IgD-negative memory B cell (primary cell): ENCODE results near the gene LAMTOR5. TPM values are rescaled to one million over a fixed set of nuclear protein-coding genes. Genes with fewer than 3 reads are reported as not detected.
"Not testable (repeated sequence)": the region's sequence is repeated elsewhere in the genome, so short reads cannot be mapped to it uniquely, and the experiment has no call there.

Source experiments
- H3K27ac Mint-ChIP-seq, 3 donors: one replicate each; pipeline ENCODE4 v1.8.0; 2020 to 2022; ENCODE audit warnings: mild to moderate bottlenecking in 3 of 3, mixed read lengths in 3 of 3, moderate library complexity in 1 of 3
- H3K27me3 Mint-ChIP-seq: one replicate; pipeline ENCODE4 v1.8.0; 2021; ENCODE audit warnings: mixed read lengths
- H3K36me3 Mint-ChIP-seq: one replicate; pipeline ENCODE4 v1.8.0; 2020; ENCODE audit warnings: mild to moderate bottlenecking, mixed read lengths
- H3K4me1 Mint-ChIP-seq, 3 donors: one replicate each; pipeline ENCODE4 v1.8.0; 2020 to 2022; ENCODE audit warnings: mixed read lengths in 3 of 3, mild to moderate bottlenecking in 1 of 3
- H3K4me3 Mint-ChIP-seq, 4 donors: one replicate each; pipeline ENCODE4 v1.8.0; 2020 to 2022; ENCODE audit warnings: mild to moderate bottlenecking in 4 of 4, mixed read lengths in 4 of 4, moderate library complexity in 3 of 4
- H3K9me3 Mint-ChIP-seq, 3 donors: one replicate each; pipeline ENCODE4 v1.8.0; 2020 to 2021; ENCODE audit warnings: mixed read lengths in 3 of 3, mild to moderate bottlenecking in 1 of 3
- polyA plus RNA-seq: library from polyadenylated mRNA; unstranded; fragments of 300-500 nt; fragmentation: Illumina TruSeq; gene quantifications from one replicate; pipeline ENCODE4 v1.2.3, GENCODE V29; 2021

LAMTOR5 gene
- polyA plus RNA-seq, 1 donor from 2014 or later: 366 TPM

DNA sequence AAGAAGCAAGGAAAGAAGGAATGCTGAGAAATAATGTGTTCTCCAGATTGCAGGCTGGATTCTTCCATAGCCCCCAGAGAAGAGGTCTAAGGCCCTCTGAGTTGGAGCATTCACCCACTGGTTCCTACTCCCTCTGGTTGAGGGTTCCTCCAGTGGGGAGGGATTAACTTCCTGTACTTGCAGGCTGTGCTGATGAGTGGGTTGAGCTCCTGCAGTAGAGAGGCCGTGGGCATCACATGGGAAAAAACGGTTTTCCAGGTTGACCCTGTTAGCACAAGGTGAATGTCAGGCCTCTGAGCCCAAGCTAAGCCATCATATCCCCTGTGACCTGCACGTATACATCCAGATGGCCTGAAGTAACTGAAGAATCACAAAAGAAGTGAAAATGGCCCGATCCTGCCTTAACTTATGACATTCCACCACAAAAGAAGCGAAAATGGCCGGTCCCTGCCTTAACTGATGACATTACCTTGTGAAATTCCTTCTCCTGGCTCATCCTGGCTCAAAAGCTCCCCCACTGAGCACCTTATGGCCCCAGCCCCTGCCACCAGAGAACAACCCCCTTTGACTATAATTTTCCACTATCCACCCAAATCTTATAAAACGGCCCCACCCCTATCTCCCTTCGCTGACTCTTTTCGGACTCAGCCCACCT lies 30.3 kb upstream of the LAMTOR5 start:
- H3K4me3 Mint-ChIP-seq, H3K36me3 Mint-ChIP-seq, H3K9me3 Mint-ChIP-seq, H3K4me1 Mint-ChIP-seq, H3K27ac Mint-ChIP-seq: not testable (repeated sequence)
- peaks cover 10% of the 10 kb centered on the region for H3K27me3 Mint-ChIP-seq

DNA sequence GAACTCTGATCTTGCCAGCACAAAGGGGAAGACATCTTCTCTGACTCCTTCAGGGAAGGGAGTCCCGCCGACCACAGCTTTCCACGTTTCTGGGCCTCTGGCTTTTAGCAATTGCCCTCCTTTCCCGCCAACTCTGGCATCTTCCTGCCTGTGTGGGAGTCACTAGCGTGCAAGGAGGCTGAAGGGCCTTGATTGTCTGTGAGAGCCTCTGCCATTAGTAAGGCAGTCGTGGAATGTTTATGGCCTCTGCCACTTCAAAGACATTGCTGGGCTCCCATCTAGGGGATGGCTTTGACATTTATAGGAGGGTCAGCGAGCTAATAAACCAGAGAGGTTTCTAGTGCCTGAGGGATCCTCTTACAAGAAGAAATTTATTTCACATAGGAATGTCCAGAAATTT lies 29.1 kb upstream of the LAMTOR5 start:
- Mint-ChIP-seq H3K4me3 (no peak overlapping the region), H3K27me3 (peaks cover 9% of the 10 kb centered on the region), H3K36me3 (peaks cover 2% of the 10 kb centered on the region)

GRCh38 chr1:110434946-110435345 lies 27.5 kb upstream of the LAMTOR5 start:
- Mint-ChIP-seq H3K4me1 (peaks cover 0 to 2% (median 0%) of the 10 kb centered on the region in 3 donors), H3K27ac (no peak overlapping the region), H3K36me3 (peaks cover 2% of the 10 kb centered on the region), H3K4me3 (no peak overlapping the region), H3K9me3 (no peaks in the 10 kb centered on the region), H3K27me3 (peaks cover 9% of the 10 kb centered on the region)

More for the DNA sequence above, 29.1 kb upstream of the LAMTOR5 start:
- H3K9me3 Mint-ChIP-seq: no peaks in the 10 kb centered on the region
- H3K4me1 Mint-ChIP-seq: no peaks in the 10 kb centered on the region
- H3K27ac Mint-ChIP-seq: no peak overlapping the region

DNA sequence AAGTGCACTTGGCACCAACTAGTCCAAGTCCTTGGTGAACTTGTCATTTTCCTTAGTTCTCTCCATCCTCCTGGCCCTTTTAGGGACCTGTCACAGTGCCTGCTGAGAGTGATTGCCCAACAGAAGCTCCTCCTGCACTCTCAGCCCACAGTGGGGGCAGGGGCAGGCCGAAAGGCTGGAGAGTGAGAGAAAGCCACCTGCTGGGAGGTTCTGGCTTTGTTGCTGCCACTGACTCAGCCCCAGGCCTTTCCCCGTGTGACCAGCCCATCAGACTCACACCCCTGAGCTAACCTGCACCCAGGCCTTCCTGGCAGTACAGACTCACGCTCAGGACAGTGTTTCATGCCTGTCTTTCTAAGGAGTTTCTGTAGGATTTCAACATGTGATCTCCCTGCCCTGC lies 26.3 kb upstream of the LAMTOR5 start:
- peaks cover 9% of the 10 kb centered on the region for H3K27me3 Mint-ChIP-seq
- H3K9me3 Mint-ChIP-seq: no peaks in the 10 kb centered on the region
- no peak overlapping the region for H3K27ac Mint-ChIP-seq
- no peak overlapping the region for H3K4me3 Mint-ChIP-seq
- peaks cover 2% of the 10 kb centered on the region for H3K36me3 Mint-ChIP-seq
- peaks cover 0 to 2% (median 0%) of the 10 kb centered on the region in 3 donors for H3K4me1 Mint-ChIP-seq

DNA sequence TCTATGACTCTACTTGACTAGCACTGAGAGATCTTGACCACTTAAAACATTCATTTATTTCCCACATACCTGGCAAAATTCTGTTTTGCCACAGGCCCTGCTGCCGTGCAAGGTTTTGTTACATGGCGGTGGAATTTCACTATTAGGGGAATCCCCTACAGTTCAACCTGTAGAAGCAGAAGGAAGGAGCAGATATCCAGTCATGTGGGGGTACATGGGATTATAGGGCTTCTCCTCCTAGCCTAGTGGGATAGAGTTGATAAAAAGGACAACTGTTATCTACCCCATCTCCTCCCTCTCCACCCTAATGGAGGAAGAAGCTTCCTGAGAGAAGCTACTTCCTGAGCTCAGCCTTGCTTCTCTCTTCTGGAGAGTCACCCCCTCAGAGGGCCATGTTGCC lies 25.7 kb upstream of the LAMTOR5 start:
- Mint-ChIP-seq H3K27me3 (peaks cover 9% of the 10 kb centered on the region), H3K27ac (no peak overlapping the region), H3K36me3 (peaks cover 2% of the 10 kb centered on the region), H3K4me3 (no peak overlapping the region), H3K9me3 (no peaks in the 10 kb centered on the region), H3K4me1 (peaks cover 0 to 2% (median 0%) of the 10 kb centered on the region in 3 donors)

GRCh38 chr1:110430901-110431300 lies 23.4 kb upstream of the LAMTOR5 start:
- H3K4me1 Mint-ChIP-seq: peaks cover 0 to 2% (median 0%) of the 10 kb centered on the region in 3 donors
- H3K4me3 Mint-ChIP-seq: no peak overlapping the region
- no peak overlapping the region for H3K27ac Mint-ChIP-seq
- peaks cover 6% of the 10 kb centered on the region for H3K27me3 Mint-ChIP-seq
- peaks cover 2% of the 10 kb centered on the region for H3K36me3 Mint-ChIP-seq
- no peaks in the 10 kb centered on the region for H3K9me3 Mint-ChIP-seq

DNA sequence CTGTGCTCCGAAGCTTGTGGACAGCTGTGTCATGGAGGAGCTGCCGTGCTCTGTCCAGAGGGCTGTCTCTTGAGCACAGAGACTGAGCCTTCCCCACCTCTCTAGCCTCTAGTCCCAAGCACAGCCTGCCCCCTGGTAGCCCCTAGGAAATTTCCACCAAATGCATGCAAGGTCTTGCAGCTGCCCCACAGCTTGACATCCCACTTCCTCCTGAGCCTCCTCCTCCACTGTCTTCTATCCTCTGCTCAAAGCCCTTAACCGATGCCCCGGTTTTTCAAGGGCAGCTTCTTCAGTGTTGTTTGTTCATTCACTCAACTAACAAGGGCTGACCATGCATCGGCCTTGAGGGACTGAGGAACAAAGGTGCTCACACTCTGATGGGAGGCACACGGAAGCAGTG lies 22.9 kb upstream of the LAMTOR5 start:
- no peak overlapping the region for H3K27ac Mint-ChIP-seq
- peaks cover 6% of the 10 kb centered on the region for H3K27me3 Mint-ChIP-seq
- no peaks in the 10 kb centered on the region for H3K9me3 Mint-ChIP-seq
- H3K4me1 Mint-ChIP-seq: peaks cover 0 to 2% (median 0%) of the 10 kb centered on the region in 3 donors
- no peak overlapping the region for H3K4me3 Mint-ChIP-seq
- H3K36me3 Mint-ChIP-seq: peaks cover 2% of the 10 kb centered on the region

DNA sequence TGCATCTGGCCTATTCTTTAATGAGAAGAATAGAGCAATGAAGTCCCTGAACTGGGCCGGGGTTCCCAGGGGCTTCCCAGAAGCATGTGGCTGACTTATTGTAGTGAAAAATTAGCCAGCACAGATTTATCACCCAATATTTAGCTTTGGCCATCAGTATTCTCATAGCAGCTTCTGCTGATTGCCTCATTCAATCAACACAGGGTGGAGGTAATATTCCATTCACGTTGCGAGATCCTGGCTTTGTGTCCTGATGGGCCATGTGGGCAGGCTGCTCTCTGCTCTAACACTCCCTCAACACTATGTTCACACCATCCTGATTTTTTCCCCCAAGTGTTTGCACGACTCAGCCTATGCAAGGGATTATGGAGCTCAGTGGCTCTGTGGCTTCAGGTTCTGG lies 21.5 kb upstream of the LAMTOR5 start:
- Mint-ChIP-seq H3K9me3 (no peaks in the 10 kb centered on the region), H3K36me3 (peaks cover 2% of the 10 kb centered on the region), H3K4me1 (peaks cover 0 to 2% (median 0%) of the 10 kb centered on the region in 3 donors), H3K27me3 (peaks cover 1% of the 10 kb centered on the region), H3K4me3 (no peak overlapping the region), H3K27ac (no peak overlapping the region)

DNA sequence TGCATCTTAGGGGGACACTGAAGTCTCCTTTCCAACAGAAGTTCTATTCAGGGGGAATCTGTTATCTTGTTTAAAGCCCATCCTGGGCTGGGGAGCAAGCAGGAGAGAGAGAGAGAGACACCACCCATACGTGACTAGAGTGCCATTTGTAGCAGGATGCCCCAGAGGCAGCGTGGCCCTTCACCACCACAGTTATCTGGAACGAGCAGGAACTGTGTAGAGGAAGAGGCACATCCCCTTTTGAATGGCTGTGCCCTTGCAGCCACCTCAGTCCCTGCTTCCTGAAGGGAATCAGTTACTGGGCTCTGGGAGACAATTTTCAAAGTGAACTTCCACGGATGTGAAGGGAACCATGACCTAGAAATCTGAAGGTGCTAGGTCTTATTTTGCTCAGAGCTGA lies 19.4 kb upstream of the LAMTOR5 start:
- Mint-ChIP-seq H3K27me3 (peaks cover 5% of the 10 kb centered on the region), H3K27ac (no peak overlapping the region), H3K4me3 (no peak overlapping the region), H3K4me1 (peaks cover 0 to 2% (median 0%) of the 10 kb centered on the region in 3 donors), H3K9me3 (no peaks in the 10 kb centered on the region), H3K36me3 (no peaks in the 10 kb centered on the region)

DNA sequence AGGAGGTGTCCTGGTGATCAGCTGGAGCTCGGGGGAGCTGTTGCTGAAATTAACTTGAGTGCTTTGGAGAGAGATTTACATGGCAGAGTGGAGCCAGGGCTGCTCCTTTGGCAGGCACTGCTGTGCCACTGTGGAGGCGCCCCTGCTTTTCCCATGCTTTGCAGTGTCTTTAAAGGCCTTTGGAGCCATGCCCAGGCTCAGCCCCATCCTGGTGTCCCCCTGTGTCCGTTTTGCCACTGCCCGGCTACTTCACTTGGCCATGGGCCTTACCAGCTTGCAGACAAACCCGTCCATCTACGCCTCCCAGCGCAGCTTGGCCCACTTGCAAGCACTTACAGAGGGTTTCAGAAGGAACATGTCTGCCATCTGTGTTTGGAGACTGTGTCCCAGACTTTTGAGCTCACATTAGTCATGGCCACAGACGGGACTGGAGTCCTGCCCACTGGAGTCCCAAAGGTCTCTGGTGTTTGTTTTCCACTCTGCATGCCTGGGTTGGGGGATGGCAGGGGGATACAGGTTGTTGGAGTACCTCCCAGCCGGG lies 18.2 kb upstream of the LAMTOR5 start:
- H3K27ac Mint-ChIP-seq: no peak overlapping the region
- no peak overlapping the region for H3K4me3 Mint-ChIP-seq
- peaks cover 5% of the 10 kb centered on the region for H3K27me3 Mint-ChIP-seq
- H3K4me1 Mint-ChIP-seq: peaks cover 0 to under 1% (median 0%) of the 10 kb centered on the region in 3 donors
- peaks cover 0 to 4% (median 3%) of the 10 kb centered on the region in 3 donors for H3K9me3 Mint-ChIP-seq
- H3K36me3 Mint-ChIP-seq: no peaks in the 10 kb centered on the region

DNA sequence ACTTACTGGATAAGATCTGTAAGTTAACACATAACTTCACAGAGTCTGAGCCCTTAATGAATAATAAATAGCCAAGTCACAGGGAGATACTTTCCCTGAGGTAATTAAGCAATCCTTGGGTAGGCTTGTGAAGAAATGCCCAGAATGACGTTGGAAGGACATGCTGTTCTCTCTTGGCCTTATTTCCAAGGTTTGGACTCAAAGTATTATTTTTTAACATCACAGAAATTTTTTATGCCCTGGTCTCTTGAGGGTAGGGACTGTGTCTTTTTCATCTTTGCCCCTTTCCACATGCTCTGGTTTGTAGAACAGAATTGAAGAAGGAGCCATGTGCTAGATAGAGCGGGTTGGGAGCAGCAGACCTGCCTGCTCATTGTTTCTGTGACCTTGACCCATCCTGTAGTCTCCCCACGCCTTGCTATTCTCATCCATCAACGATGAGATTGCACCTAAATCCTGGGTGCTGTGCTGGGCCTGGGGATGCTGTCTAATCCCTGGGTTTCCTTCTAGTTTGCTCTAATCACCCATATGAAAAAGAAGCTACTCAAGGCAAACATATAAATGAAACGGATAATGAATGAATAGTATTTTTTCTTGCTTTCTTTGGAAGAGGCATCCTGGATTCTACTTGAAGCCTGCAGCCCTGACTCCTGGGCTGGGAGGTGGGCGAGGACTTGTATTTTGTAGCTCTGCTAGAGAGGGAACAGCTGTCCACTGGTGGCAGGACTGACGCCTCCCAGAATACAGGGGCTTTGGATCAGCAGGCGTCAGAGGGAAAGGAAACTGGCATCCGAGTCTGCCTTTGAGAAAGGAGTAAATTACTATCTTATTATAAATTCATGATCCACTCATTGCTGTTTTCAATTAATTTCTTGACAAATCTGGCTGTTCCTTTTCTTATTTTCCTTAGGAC lies 17.5 kb upstream of the LAMTOR5 start:
- Mint-ChIP-seq H3K27ac (no peak overlapping the region), H3K27me3 (peaks cover 5% of the 10 kb centered on the region), H3K9me3 (peaks cover 0 to 4% (median 3%) of the 10 kb centered on the region in 3 donors), H3K4me1 (no peaks in the 10 kb centered on the region), H3K36me3 (no peaks in the 10 kb centered on the region), H3K4me3 (no peak overlapping the region)

DNA sequence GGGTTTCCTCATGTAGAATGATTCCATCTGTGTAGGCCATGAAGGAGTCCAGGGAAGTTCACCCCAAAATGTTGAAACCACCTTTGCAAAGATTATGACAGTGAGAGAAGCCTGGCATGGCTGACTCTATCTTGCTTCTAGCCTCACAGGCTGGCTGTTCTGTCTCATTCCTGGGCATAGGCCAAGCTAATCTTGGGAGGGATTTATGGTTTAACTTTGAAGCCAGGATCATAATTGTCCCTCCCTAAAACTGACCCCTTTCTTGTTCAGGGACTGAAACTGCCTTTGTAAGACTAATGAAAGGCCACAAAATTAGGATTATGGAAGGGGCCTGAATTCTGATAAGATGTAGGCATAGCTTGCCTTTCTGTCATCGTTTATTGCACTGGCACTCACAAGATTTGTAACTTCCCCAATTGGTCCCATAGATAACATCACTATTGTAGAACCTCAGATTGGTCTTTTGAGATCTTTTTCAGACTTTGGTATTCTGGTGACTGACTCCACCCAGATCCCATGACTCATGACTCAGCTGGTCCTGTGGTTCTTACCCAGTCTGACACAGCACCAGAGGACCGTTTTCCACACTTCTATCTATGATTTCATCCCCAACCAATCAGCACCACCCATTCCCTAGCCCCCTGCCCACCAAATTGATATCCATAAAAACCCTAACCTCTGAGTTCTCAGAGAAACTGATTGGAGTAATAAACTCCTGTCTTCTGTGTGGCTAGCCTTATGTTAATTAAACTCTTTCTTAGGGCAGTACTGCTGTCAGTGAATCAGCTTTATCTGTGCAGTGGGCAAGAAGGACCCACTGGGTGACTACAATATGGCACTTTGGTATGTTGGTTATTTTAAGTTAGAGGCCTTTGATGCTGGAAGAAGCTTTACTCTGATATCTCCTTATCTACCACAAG lies 13.6 kb upstream of the LAMTOR5 start:
- no peak overlapping the region for H3K27ac Mint-ChIP-seq
- H3K4me3 Mint-ChIP-seq: no peak overlapping the region
- no peaks in the 10 kb centered on the region for H3K36me3 Mint-ChIP-seq
- no peaks in the 10 kb centered on the region for H3K4me1 Mint-ChIP-seq
- peaks cover 5% of the 10 kb centered on the region for H3K27me3 Mint-ChIP-seq
- H3K9me3 Mint-ChIP-seq: peaks cover 0 to 4% (median 3%) of the 10 kb centered on the region in 3 donors

DNA sequence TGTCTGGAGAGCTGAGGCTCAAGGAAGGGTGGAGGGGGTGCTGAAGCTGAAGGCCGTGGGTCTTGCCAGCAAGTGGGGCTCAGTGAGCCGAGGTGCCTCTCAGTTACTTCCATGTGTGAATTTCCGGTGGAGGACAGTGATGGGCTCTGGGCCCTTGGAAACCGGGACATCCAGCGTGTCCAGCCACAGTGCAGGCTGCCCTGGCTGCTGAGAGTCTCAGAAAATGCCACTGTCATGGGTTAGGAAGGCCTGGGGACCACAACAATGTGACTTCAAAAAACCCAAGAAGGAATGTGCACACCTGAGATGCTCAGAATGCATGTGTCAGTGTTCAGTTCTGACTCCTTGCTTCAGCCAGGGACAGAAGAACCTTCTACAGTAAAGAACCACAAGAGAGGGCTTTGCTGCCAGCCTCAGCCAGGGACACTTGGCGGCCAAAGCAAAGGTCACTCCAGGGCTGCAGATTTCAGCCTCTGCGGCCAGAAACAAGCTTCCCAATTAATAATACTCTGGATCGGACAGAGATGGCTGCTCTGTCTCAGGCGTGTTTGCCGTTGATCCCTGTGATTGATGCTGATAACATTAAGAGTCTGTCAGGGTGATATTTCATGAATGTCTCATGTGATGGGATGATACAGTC lies 12.6 kb upstream of the LAMTOR5 start:
- peaks cover 4% of the 10 kb centered on the region for H3K27me3 Mint-ChIP-seq
- H3K4me1 Mint-ChIP-seq: no peaks in the 10 kb centered on the region
- no peaks in the 10 kb centered on the region for H3K36me3 Mint-ChIP-seq
- no peak overlapping the region for H3K4me3 Mint-ChIP-seq
- peaks cover 0 to 4% (median 3%) of the 10 kb centered on the region in 3 donors for H3K9me3 Mint-ChIP-seq
- no peak overlapping the region for H3K27ac Mint-ChIP-seq

GRCh38 chr1:110418729-110419128 lies 11.2 kb upstream of the LAMTOR5 start:
- peaks cover 2% of the 10 kb centered on the region for H3K27me3 Mint-ChIP-seq
- H3K36me3 Mint-ChIP-seq: no peaks in the 10 kb centered on the region
- H3K4me3 Mint-ChIP-seq: no peak overlapping the region
- H3K9me3 Mint-ChIP-seq: peaks cover 0 to 4% (median 3%) of the 10 kb centered on the region in 3 donors
- H3K4me1 Mint-ChIP-seq: peaks cover 0 to 2% (median 0%) of the 10 kb centered on the region in 3 donors
- H3K27ac Mint-ChIP-seq: no peak overlapping the region
